H1 (cell line): Measurements from ENCODE around the gene GOLIM4. TPM values are rescaled to one million over a fixed set of nuclear protein-coding genes. Genes with fewer than 3 reads are reported as not detected.
"Not testable (repeated sequence)": the region's sequence is repeated elsewhere in the genome, so short reads cannot be mapped to it uniquely, and the experiment has no call there.

ENCODE experiments used
- CTCF ChIA-PET: fragments of 300-600 bp; sonication (Branson Sonifier 250); formaldehyde crosslinking; loops from one replicate; lab custom pipeline; 2021; ENCODE audit not compliant: partially characterized antibody; lab: Charles Lee
- POLR2A ChIA-PET: fragments of 300-600 bp; sonication (Branson Sonifier 250); formaldehyde crosslinking; loops from one replicate; lab custom pipeline; 2021; ENCODE audit warnings: inconsistent platforms; ENCODE audit not compliant: partially characterized antibody; lab: Charles Lee
- DNase-seq, 2 experiments: peaks; one replicate each; pipeline versions ENCODE4 v3.0.0 to v3.0.0-alpha.2; 2010 to 2022; ENCODE audit warnings: low spot score in 2 of 2, low read depth in 1 of 2, mixed read lengths in 1 of 2
- FAIRE-seq: peaks from 2 replicates; lab custom pipeline; 2011; peaks lifted over from hg19 to GRCh38; lab: Jason Lieb, UNC
- H2AFZ ChIP-seq: 2 replicates; pipeline ENCODE4 v1.8.1; 2012; ENCODE audit warnings: low read length, inconsistent platforms
- H2AK5ac ChIP-seq: 2 replicates; pipeline ENCODE4 v1.6.1; 2013; ENCODE audit warnings: low read depth, low read length
- H2BK120ac ChIP-seq: replicated peaks from 2 replicates; pipeline ENCODE3; 2013; ENCODE audit warnings: low read depth, low read length, inconsistent platforms
- H2BK12ac ChIP-seq: 2 replicates; pipeline ENCODE4 v1.6.1; 2013; ENCODE audit warnings: low read depth, low read length
- H2BK15ac ChIP-seq: 2 replicates; pipeline ENCODE4 v1.6.1; 2013; ENCODE audit warnings: low read length
- H2BK20ac ChIP-seq: 2 replicates; pipeline ENCODE4 v1.6.1; 2013; ENCODE audit warnings: low read length
- H2BK5ac ChIP-seq: 2 replicates; pipeline ENCODE4 v1.6.1; 2013; ENCODE audit warnings: low read depth, low read length
- H3K14ac ChIP-seq: 2 replicates; pipeline ENCODE4 v1.6.1; 2013; ENCODE audit warnings: inconsistent platforms; ENCODE audit not compliant: insufficient read length
- H3K18ac ChIP-seq: 2 replicates; pipeline ENCODE4 v1.6.1; 2013; ENCODE audit warnings: low read length; ENCODE audit errors: extremely low read depth
- H3K23ac ChIP-seq: 2 replicates; pipeline ENCODE4 v1.6.1; 2013; ENCODE audit warnings: inconsistent platforms; ENCODE audit not compliant: insufficient read length
- H3K23me2 ChIP-seq: 2 replicates; pipeline ENCODE4 v1.6.1; 2013; ENCODE audit warnings: low read depth, low read length
- H3K27ac ChIP-seq: 2 replicates; pipeline ENCODE4 v1.6.1; 2011; ENCODE audit warnings: low read depth, low read length, inconsistent platforms
- H3K27me3 ChIP-seq, 4 experiments: replicated peaks in 1 of 4; 1 replicate in 1 of 4; 2 replicates in 3 of 4; pipeline versions ENCODE4 v1.6.1 to v1.8.1; 2011 to 2013; ENCODE audit warnings: low read length in 3 of 4, mild to moderate bottlenecking in 3 of 4, inconsistent platforms in 2 of 4, mixed read lengths in 2 of 4, moderate library complexity in 1 of 4; ENCODE audit not compliant: control insufficient read depth in 3 of 4, insufficient read depth in 3 of 4; ENCODE audit errors: extremely low read depth in 1 of 4
- H3K36me3 ChIP-seq, 4 experiments: 2 replicates each; pipeline versions ENCODE4 v1.6.1 to v1.8.1; 2011 to 2013; ENCODE audit warnings: mild to moderate bottlenecking in 4 of 4, low read length in 3 of 4, moderate library complexity in 2 of 4, control low read depth in 1 of 4, inconsistent platforms in 1 of 4; ENCODE audit not compliant: insufficient read depth in 4 of 4, control insufficient read depth in 2 of 4
- H3K4ac ChIP-seq: replicated peaks from 2 replicates; pipeline ENCODE3; 2013; ENCODE audit warnings: low read length, low read depth, mixed read lengths, inconsistent platforms; ENCODE audit not compliant: insufficient read length
- H3K4me1 ChIP-seq, 4 experiments: replicated peaks in 1 of 4; 1 replicate in 1 of 4; 2 replicates in 3 of 4; pipeline versions ENCODE4 v1.6.1 to v1.8.1; 2011 to 2013; ENCODE audit warnings: low read length in 3 of 4, inconsistent platforms in 2 of 4, mixed read lengths in 1 of 4; ENCODE audit not compliant: insufficient read depth in 4 of 4, control insufficient read depth in 3 of 4
- H3K4me2 ChIP-seq, 2 experiments: 2 replicates each; pipeline versions ENCODE4 v1.6.1 to v1.8.1; 2011 to 2013; ENCODE audit warnings: low read depth in 2 of 2, low read length in 2 of 2, control low read depth in 1 of 2, inconsistent platforms in 1 of 2, mild to moderate bottlenecking in 1 of 2; ENCODE audit not compliant: insufficient read depth in 1 of 2
- H3K4me3 ChIP-seq, 4 experiments: fragments of 200-600, 300-600 bp in 1 of 4; sonication (generic), shearing (Covaris generic), sonication (Bioruptor Twin) in 1 of 4; 2 replicates each; pipeline versions ENCODE4 v1.5.1 to v1.8.1; 2011 to 2016; ENCODE audit warnings: low read length in 4 of 4, low read depth in 3 of 4, control low read depth in 2 of 4, inconsistent platforms in 2 of 4, mild to moderate bottlenecking in 2 of 4, mixed read lengths in 1 of 4, moderate library complexity in 1 of 4; ENCODE audit not compliant: insufficient read depth in 2 of 4; ENCODE audit errors: extremely low read depth in 1 of 4
- H3K56ac ChIP-seq: replicated peaks from 2 replicates; pipeline ENCODE3; 2013; ENCODE audit warnings: low read depth, mild to moderate bottlenecking, mixed read lengths, low read length, inconsistent platforms; ENCODE audit not compliant: insufficient read length
- H3K79me1 ChIP-seq: 2 replicates; pipeline ENCODE4 v1.6.1; 2013; ENCODE audit warnings: low read depth, low read length, control low read depth
- H3K79me2 ChIP-seq, 2 experiments: 2 replicates each; pipeline versions ENCODE4 v1.6.1 to v1.8.1; 2012 to 2013; ENCODE audit warnings: low read length in 2 of 2, mild to moderate bottlenecking in 2 of 2, inconsistent platforms in 1 of 2; ENCODE audit not compliant: insufficient read depth in 2 of 2, control insufficient read depth in 1 of 2
- H3K9ac ChIP-seq, 4 experiments: replicated peaks in 1 of 4; 1 replicate in 1 of 4; 2 replicates in 3 of 4; pipeline versions ENCODE4 v1.6.1 to v1.8.1; 2011 to 2013; ENCODE audit warnings: low read depth in 3 of 4, low read length in 3 of 4, control low read depth in 2 of 4, mild to moderate bottlenecking in 2 of 4, moderate library complexity in 2 of 4, inconsistent platforms in 1 of 4; ENCODE audit errors: extremely low read depth in 1 of 4
- H3K9me3 ChIP-seq, 2 experiments: 2 replicates each; pipeline versions ENCODE4 v1.6.1 to v1.8.1; 2012 to 2013; ENCODE audit warnings: mild to moderate bottlenecking in 2 of 2, moderate library complexity in 2 of 2, control low read depth in 1 of 2, inconsistent platforms in 1 of 2, low read depth in 1 of 2, low read length in 1 of 2, mixed read lengths in 1 of 2; ENCODE audit not compliant: insufficient read depth in 2 of 2
- H4K20me1 ChIP-seq, 2 experiments: replicated peaks in 1 of 2; 2 replicates each; pipeline versions ENCODE3 to v1.8.1; 2011 to 2013; ENCODE audit warnings: inconsistent platforms in 2 of 2, low read length in 2 of 2, mild to moderate bottlenecking in 1 of 2; ENCODE audit not compliant: insufficient read depth in 2 of 2, control insufficient read depth in 1 of 2
- H4K5ac ChIP-seq: 2 replicates; pipeline ENCODE4 v1.6.1; 2013; ENCODE audit warnings: low read length, low read depth, mixed read lengths, inconsistent platforms; ENCODE audit not compliant: insufficient read length
- H4K8ac ChIP-seq: 2 replicates; pipeline ENCODE4 v1.8.0; 2013; ENCODE audit warnings: mild to moderate bottlenecking, moderate library complexity, low read length, inconsistent platforms; ENCODE audit not compliant: insufficient read depth; ENCODE audit errors: extremely low read depth
- H4K91ac ChIP-seq: replicated peaks from 2 replicates; pipeline ENCODE3; 2013; ENCODE audit warnings: low read length, mixed read lengths, inconsistent platforms; ENCODE audit not compliant: insufficient read length
- TAF1 ChIP-seq: IDR thresholded peaks from 2 replicates; pipeline ENCODE4 v1.6.1; 2011; ENCODE audit warnings: mild to moderate bottlenecking, low read depth, low read length
- YY1 ChIP-seq: IDR thresholded peaks from 2 replicates; pipeline ENCODE4 v1.6.1; 2011; ENCODE audit warnings: low read depth, mild to moderate bottlenecking, low read length
- WGBS, 2 experiments: shearing (Covaris generic) in 1 of 2; methylation state at CpG; one replicate each; pipeline versions ENCODE4 v1.1.6 to v1.1.7; 2013 to 2015; ENCODE audit warnings: low lambda C conversion rate in 2 of 2, mixed read lengths in 2 of 2, inconsistent platforms in 1 of 2, low coverage in 1 of 2, missing lambda C conversion rate in 1 of 2; ENCODE audit not compliant: insufficient replicate concordance in 2 of 2, insufficient coverage in 1 of 2, insufficient read length in 1 of 2; ENCODE audit errors: extremely low coverage in 1 of 2, missing lambda C conversion rate in 1 of 2; 5-methylcytosine and 5-hydroxymethylcytosine counted together
- polyA plus RNA-seq, 7 experiments: library from polyadenylated mRNA; depleted of rRNA in 3 of 7; stranded (reverse) in 5 of 7; unstranded in 2 of 7; fragments of >200 nt in 5 of 7; fragments of 200-250 nt in 2 of 7; gene quantifications; 1 replicate in 5 of 7; 2 replicates in 1 of 7; 4 replicates in 1 of 7; pipeline versions ENCODE4 v1.2.1 to v1.2.3, GENCODE V29; 2011 to 2013; ENCODE audit warnings: missing spikeins in 2 of 7, mixed read lengths in 2 of 7
- total RNA-seq: library from RNA; stranded (reverse); fragmentation: NEBNext Ultra II Directional; extraction: Animal tissue kit (Norgen Biotek cat#: 25700); gene quantifications from 2 replicates; pipeline ENCODE4 v1.2.1, GENCODE V29; 2021

Gene GOLIM4
- total and polyA plus RNA-seq, 2 of the 8 experiments (the other 6 are each of a cell fraction or from before 2014, with no cell fraction given), result 5.6 to 29.7 TPM

DNA sequence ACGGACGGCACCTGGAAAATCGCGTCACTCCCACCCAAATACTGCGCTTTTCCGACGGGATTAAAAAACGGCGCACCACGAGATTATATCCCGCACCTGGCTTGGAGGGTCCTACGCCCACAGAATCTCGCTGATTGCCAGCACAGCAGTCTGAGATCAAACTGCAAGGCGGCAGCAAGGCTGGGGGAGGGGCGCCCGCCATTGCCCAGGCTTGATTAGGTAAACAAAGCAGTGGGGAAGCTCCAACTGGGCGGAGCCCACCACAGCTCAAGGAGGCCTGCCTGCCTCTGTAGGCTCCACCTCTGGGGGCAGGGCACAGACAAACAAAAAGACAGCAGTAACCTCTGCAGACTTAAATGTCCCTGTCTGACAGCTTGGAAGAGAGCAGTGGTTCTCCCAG, 84.4 kb downstream of the GOLIM4 start:
- H3K9me3 ChIP-seq, H4K8ac ChIP-seq, H3K27ac ChIP-seq, H3K27me3 ChIP-seq, H2AK5ac ChIP-seq, H2BK120ac ChIP-seq, H3K23me2 ChIP-seq, H3K79me1 ChIP-seq, H3K4ac ChIP-seq, H3K56ac ChIP-seq, H3K4me1 ChIP-seq, H2BK12ac ChIP-seq, H3K14ac ChIP-seq, H3K79me2 ChIP-seq, H3K9ac ChIP-seq, H4K91ac ChIP-seq, H4K5ac ChIP-seq, H3K4me3 ChIP-seq, H2BK20ac ChIP-seq, H3K18ac ChIP-seq, H4K20me1 ChIP-seq, H2BK5ac ChIP-seq, FAIRE-seq, H2BK15ac ChIP-seq, H3K23ac ChIP-seq, H2AFZ ChIP-seq, H3K36me3 ChIP-seq, H3K4me2 ChIP-seq: not testable (repeated sequence)
- WGBS, 2 experiments, result 90% methylated on average over 16 of the region's 17 CpGs; no CpG with 5 or more reads in 1 of the 2 experiments
- TF ChIP-seq TAF1 (0 out of 2 replicates have a peak, but pooled peaks have one; percentile 20), YY1 (peak; percentile 28; the same call in 1 of the 2 replicates)
- ChIA-PET CTCF (interaction anchor here (1.2 to 1.4 kb wide), 2 partner anchors 27 to 63 kb away, joined by 3 read pairs; no protein-coding TSS in a partner anchor), POLR2A (interaction anchor here (1.0 kb wide), 1 partner anchor 18 kb away, joined by 3 read pairs; no protein-coding TSS in a partner anchor)
- peak in 1 of 2 experiments; percentile 71 for DNase-seq
